ENCODE measurements around the gene VPS16. TPM values are rescaled to one million over a fixed set of nuclear protein-coding genes. Genes with fewer than 3 reads are reported as not detected.

VPS16 gene
- total and polyA plus RNA-seq, 2 of the 13 experiments (the other 11 are each of a cell fraction or from before 2014, with no cell fraction given), result 34.2 to 35.4 TPM

DNA sequence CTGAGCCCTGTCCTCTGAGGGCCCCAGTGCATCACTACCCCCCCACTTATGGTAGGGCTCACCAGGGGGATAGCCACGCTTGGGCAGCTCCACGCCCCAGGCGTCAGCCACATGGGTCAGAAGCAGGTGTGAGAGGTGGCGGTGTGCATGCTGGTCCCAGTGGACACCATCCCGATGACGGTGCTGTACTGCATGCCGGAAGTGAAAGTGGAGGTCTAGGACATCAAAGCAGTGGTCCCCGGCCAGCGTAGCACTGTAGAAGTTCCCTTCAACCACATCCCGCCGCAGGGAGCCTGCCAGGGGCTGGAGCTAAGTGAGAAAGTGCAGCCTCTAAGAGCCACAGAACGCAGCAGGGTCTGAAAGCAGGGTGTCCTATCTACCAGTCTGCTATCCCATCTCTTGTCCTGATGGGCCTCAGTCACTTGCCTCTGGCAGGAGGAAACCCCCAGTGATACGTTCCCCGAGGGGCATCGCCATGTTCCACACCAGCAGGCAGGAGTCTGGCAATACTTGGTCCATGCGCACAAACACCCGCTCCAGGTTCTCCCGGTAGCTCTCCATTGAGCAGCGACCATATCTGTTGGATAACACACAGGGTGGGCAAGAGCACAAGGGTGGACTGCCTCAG is 2.3 kb upstream of the VPS16 start (continued):
- TF ChIP-seq ZFYVE20 (CRISPR knock-in tag; IDR thresholded peaks at IDR 0.05; ENCODE audit: borderline replicate concordance, low read depth) (0 out of 2 replicates have a peak, but pooled peaks have one; percentile 28), ZNF234 (CRISPR knock-in tag; conservative IDR thresholded peaks at IDR 0.05) (no peak), CHD2 (IDR thresholded peaks at IDR 0.05; ENCODE audit: low read depth, low read length) (no peak), KDM5B (CRISPR knock-in tag; IDR thresholded peaks at IDR 0.05; ENCODE audit: borderline replicate concordance) (no peak), AGO2 (optimal IDR thresholded peaks at IDR 0.05; ENCODE audit: low read depth, low read length) (peak; percentile 40), TOE1 (CRISPR knock-in tag; IDR thresholded peaks at IDR 0.05) (no peak), TBX3 (IDR thresholded peaks at IDR 0.05; ENCODE audit: borderline replicate concordance) (no peak), FOXK2 (IDR thresholded peaks at IDR 0.05) (no peak), HDAC2 (CRISPR knock-in tag; IDR thresholded peaks at IDR 0.05) (no peak), ZFP36 (IDR thresholded peaks at IDR 0.05; ENCODE audit: borderline replicate concordance, low read depth, low read length, partially characterized antibody) (no peak), POLR2AphosphoS5 (IDR thresholded peaks at IDR 0.05; ENCODE audit: low read depth, low read length) (0 out of 2 replicates have a peak, but pooled peaks have one; percentile 1), SP1 (IDR thresholded peaks at IDR 0.05) (no peak), SP1 (CRISPR knock-in tag; IDR thresholded peaks at IDR 0.05) (no peak), MLLT10 (CRISPR knock-in tag; IDR thresholded peaks at IDR 0.05) (0 out of 2 replicates have a peak, but pooled peaks have one; percentile 20), NRL (CRISPR knock-in tag; IDR thresholded peaks at IDR 0.05; ENCODE audit: borderline replicate concordance) (peak; percentile 23; the same call in 1 of the 2 replicates), MEIS2 (CRISPR knock-in tag; IDR thresholded peaks at IDR 0.05) (no peak), NFATC3 (CRISPR knock-in tag; IDR thresholded peaks at IDR 0.05) (no peak), ZNF724P (CRISPR knock-in tag; IDR thresholded peaks at IDR 0.05; ENCODE audit: borderline replicate concordance) (0 out of 2 replicates have a peak, but pooled peaks have one; percentile 51)
- TF ChIP-seq, protein P1, sequence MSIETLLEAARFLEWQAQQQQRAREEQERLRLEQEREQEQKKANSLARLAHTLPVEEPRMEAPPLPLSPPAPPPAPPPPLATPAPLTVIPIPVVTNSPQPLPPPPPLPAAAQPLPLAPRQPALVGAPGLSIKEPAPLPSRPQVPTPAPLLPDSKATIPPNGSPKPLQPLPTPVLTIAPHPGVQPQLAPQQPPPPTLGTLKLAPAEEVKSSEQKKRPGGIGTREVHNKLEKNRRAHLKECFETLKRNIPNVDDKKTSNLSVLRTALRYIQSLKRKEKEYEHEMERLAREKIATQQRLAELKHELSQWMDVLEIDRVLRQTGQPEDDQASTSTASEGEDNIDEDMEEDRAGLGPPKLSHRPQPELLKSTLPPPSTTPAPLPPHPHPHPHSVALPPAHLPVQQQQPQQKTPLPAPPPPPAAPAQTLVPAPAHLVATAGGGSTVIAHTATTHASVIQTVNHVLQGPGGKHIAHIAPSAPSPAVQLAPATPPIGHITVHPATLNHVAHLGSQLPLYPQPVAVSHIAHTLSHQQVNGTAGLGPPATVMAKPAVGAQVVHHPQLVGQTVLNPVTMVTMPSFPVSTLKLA (IDR thresholded peaks at IDR 0.05), result peak; percentile 8; the same call in 1 of the 2 replicates
- TF ChIP-seq, protein P2, sequence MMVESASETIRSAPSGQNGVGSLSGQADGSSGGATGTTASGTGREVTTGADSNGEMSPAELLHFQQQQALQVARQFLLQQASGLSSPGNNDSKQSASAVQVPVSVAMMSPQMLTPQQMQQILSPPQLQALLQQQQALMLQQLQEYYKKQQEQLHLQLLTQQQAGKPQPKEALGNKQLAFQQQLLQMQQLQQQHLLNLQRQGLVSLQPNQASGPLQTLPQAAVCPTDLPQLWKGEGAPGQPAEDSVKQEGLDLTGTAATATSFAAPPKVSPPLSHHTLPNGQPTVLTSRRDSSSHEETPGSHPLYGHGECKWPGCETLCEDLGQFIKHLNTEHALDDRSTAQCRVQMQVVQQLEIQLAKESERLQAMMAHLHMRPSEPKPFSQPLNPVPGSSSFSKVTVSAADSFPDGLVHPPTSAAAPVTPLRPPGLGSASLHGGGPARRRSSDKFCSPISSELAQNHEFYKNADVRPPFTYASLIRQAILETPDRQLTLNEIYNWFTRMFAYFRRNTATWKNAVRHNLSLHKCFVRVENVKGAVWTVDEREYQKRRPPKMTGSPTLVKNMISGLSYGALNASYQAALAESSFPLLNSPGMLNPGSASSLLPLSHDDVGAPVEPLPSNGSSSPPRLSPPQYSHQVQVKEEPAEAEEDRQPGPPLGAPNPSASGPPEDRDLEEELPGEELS (CRISPR knock-in tag; IDR thresholded peaks at IDR 0.05), result no peak

Data from HepG2 (cell line).